ENCODE measurements around the gene DPF1.

The DPF1 gene

DNA sequence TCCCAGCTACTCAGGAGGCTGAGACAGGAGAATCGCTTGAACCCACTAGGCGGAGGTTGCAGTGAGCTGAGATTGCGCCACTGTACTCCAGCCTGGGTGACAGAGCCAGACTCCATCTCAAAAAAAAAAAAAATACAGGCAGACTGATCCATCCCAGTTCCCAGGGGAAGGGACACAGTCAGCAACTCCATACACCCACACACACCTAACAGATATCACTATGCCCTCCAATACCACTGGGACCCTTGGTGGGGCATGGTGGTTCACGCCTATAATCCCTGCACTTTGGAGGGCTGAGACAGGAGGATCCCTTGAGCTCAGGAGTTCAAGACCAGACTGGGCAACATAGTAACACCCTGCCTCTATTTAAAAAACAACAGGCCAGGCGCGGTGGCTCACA is 2.6 kb downstream of the DPF1 start:
- no peak for DNase-seq (ENCODE audit: low spot score)

DNA sequence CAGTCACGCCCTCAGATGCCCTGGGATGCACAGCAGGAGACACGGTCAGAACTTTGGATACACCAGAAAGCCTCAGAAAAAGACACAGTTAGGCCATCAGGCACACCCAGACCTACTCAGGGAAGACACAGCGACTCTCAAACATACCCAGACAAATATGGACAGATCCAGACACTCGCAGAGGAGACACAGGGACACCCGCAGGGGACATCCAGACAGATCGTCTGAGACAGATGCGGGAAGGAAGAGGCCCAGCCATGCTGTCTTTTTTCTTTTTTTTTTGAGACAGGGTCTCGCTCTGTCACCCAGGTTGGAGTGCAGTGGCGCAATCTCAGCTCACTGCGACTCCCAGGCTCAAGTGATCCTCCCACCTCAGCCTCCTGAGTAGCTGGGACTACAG is 4.8 kb downstream of the DPF1 start:
- no peak for DNase-seq (ENCODE audit: low spot score)

DNA sequence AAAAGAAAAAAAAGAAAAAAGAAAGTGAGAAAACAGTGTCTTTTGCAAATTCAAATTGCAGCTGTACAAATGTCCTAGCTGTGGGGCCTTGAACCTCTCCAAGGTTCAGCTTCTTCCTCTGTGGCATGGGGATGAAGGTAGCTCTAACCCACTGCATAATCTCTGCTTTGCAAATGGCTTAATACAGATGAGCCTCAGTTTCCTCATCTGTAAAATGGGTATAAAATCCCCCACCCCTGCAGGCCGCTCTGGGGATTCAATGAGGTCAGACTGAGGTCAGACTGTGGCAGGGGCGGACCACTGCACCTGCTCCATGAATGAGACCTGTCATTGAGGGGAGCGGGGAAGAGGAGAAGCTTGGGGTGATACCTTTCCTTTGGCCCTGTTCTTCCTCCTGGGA is 5.8 kb downstream of the DPF1 start:
- DNase-seq (ENCODE audit: low spot score): no peak

DNA sequence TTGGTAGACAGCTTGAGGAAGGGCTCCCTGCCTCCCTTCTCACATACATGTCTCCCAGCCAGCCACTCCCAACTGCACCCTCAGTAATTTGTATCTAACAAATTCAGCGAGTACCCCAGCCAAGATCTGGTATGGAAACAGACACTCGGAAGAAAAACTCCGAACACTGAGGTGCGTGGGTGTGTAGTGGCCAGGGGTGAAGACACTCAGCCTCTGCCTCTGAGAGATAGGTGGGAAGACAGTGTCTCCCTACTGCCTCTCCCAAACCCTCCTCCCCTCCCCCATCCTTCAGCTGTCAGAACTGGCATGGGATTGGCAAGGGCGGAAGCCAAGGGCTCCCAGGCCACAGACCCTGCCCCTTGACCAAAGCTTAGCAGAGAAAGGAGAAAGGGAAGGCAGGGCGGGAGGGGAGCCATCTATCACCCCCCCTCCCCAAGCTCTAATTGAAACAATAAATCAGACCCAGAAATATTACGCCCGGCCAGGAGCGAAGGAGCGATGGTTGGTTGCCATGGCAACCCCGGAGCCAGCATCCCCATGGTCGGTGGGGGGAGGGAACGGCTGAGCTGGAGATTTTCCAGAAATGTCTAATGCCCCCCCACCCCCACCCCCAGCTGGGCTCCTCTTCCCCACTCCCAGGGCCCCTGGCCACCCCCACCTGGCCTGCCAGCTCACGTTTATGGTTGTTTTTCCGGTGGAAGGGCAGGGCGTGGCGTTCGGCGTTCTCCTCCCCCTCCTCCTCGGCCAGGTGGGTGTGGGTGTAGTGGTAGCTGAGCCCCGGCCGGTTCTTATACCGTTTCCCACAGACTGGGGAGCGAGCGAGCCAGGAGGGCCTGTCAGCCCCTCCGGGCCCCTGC is 7.0 kb downstream of the DPF1 start:
- no peak for DNase-seq (ENCODE audit: low spot score)

DNA sequence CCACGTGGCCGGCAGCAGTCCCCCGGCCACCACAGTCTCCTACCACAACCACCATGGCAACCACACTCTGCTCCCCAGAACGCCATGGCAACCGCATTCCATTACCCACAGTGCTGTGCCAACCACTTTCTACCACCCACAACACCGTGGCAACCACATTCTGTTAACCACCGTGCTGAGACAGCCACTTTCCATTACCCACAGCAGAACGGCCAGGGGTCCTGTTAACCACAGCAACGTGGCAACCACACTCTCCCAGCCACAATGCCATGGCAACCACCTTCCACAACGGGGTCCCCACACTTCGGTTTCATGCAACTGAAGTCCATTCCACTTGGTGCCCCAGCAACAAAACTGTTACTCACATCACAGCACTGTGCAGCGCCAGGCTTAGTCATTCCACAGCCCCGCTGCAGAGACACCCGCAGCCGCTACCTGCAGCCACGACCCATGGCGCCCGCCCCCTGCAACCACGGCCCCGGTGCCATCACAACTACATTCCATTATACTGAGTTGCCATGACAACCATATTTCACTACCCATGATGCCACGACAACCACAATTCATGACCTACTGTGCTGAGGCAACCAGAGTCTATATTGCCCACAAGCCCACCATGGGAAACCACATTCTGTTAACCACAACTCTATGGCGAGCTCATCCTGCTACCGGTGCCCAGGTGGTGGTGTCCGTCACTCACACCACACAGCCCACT is 10.0 kb downstream of the DPF1 start:
- peak; percentile 87 for DNase-seq (ENCODE audit: low spot score)

DNA sequence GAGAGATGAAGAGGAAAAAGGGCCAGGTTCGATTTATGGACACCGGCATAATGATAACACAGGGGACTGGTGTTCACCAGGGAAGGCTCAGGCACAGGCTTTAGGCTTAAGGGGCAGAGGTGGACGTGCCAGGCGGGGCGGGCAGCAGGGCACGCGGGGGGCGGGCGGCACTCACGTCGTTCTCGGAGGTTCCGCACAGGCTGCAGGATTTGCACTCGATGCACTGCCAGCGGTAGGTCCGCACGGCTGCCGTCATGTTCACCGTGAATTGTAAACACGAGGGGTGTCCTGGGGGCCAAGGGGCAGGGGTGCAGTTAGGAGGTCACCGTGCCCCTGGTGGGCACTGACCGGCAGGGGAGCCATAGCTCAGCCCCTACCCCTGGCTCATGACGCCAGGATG is 10.6 kb downstream of the DPF1 start:
- DNase-seq (ENCODE audit: low spot score): no peak

DNA sequence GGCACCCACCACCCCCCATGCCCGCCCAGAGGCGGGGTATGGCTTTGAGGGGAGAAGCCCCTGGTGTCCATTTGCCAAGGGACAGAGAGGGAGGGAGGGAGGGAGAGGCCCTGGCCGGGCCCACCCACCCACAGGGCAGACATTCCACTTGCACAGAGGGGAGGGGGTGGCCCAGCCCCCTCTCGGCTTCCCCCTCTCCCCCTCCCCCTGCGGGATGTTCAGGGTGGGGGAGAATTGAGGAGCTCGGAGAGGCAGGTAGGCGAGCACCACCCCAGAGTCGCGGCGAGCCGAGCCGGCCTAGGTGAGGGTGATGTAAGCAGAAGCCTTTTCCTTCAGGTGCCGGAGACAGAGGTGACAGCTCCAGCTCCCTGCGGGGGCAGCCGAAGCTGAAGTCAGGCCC is 12.3 kb downstream of the DPF1 start:
- DNase-seq (ENCODE audit: low spot score): no peak

DNA sequence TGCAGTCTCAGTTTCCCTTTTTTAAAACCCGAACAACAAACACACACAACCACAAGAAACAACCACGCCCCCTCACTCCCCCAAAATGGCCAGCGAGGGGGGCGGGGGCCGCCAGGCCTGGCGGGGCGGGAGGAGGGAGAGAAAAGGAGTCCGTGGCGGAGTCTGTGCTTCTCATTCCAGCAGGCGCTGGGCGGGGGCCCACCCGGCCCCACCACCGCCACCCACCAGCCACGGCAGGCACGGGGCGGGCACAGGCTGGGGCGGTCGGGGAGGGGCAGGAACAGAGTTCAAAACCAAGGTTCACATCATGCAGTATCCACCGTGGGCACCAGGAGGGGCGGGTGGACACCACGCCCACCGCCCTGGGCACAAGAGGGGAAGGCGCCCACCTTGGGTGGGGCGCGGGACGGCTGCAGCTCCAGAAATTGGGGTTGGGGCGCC is 12.9 kb downstream of the DPF1 start:
- DNase-seq (ENCODE audit: low spot score): no peak

DNA sequence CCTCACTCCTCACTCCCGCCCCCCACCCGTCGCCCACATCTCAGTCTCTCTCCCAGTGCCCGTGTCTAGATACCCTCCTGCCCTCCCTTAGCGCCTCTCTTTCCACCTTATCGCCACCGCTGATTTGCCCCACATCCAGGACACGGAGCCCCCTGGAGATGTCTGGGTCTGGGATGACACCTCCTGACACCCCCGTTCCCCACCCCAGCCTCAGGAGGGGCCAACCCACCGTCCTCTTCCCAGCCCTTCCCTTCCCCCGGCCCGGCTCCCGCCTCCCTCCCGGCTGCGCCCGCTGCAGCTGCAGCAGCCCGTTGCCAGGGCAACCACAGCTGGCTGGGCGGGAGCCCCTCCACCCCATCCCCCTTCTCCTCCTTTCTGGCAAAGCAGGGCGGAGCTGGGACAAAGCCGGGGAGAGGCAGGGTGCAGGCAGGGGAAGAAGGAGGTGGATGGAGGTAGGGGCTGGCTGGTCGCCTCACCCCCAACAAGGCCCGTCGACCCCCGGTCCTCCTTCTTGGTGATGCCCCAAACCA is 13.5 kb downstream of the DPF1 start:
- DNase-seq (ENCODE audit: low spot score): peak; percentile 87

DNA sequence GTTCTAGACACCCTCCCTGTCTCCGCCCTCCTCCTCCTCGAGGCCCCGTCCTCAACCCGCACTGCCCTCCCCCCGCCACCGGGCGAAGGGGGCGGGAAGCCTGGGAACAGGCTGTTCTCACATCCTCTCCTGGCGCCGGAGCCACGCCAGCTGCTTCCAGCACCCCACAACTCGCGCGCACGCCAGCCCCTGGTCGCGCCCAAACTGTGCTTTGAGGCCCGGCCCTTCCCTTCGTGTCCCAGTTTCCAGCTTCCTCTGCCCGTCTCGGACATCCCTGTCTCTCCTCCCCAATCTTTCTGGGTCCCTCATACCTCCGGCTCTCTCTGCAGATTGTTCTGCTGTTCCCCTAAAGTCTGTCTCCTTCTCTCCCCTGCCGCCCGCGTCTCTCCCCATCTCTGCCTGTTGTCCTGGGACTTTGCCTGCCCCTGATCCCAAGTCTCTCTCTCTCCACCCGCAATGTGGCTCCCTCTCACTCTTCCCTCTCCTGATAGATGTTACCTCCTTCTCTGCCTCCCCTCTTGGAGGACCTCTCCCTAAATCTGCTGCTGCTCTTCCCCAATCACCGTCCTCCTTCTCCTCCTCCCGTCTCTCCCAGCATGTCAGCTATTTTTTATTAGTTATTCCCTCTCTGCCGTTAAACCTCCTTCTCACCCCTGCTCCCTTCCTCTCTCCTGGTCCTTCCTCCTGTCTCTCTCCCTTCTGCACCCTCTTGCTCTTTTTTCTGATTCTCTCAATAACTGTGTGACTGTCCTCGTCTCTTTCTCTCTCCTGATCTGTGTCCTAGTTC is 14.2 kb downstream of the DPF1 start:
- peak; percentile 87 for DNase-seq (ENCODE audit: low spot score)

DNA sequence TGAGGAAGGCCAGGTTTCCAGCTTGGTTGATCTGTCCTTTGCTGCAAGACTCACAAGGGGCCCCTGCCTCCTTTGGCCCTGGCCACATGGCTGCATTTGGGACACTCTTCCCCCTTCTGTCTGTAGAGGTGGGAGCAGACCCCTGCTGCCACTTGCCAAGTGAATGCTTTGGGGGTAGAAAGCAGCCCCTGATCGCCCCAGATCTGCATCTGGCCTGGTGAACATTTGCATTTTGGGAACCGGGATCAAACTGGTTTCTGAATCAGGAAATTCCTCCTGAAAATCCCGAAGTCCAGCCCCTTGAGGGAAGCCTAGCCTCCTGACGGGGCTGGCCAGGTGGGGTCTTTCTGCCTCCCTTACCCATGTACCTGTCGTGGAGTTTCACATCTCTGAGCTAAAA is 14.9 kb downstream of the DPF1 start:
- no peak for DNase-seq (ENCODE audit: low spot score)

DNA sequence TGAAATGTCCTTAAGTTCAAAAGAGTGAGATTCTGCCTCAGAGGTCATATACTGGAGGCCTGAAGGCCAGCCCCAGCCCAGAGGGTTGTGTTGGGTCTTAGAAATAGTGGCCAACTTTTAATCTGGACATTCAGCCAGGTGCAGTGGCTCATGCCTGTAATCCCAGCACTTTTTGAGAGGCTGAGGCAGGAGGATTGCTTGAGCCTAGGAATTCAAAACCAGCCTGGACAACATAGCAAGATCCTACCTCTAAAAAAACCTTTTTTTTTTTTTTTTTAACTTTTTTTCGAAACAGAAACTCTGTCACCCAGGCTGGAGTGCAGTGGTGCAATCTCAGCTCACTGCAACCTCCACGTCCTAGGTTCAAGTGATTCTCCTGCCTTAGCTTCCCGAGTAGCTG is 15.5 kb downstream of the DPF1 start:
- DNase-seq (ENCODE audit: low spot score): no peak

DNA sequence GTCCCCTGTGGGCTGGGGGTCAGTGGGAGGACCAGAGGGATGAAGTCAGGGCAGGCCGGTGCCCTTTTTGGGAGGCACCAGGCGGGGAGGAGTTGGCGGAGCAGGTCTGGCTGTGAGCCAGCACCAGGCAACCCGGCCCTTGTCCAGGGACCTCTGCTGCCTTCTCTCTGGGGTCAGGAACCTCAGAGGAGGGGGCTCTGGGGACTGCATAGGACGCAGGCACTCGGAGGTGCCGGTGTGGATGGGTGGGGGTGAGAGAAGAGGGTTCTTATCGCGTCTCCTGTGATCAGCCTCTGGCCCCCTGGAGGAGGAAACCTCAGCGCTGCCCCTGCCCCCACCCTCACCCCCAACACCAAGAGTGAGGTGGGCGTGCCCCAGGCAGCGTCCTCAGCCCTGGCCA is 16.5 kb downstream of the DPF1 start:
- no peak for DNase-seq (ENCODE audit: low spot score)

DNA sequence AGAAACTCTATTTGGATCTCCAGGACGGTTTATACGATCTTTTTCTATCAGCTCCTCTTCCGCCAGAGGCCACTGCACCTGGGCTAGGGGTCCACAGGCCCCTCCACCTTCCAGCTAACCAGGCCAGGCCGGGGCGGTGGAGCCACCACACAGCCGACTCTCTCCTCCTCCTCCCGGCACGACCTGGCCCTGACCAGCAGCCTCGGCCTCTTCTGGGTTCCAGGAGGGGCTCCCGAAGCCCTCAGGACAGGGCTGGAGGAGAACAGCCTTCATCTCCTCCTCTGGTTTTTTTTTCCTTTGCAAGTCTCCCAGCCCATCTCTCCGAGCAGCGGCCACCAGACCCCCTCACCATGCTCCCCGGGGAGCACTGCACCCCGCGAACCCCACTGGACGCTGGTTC is 17.1 kb downstream of the DPF1 start:
- no peak for DNase-seq (ENCODE audit: low spot score)

DNA sequence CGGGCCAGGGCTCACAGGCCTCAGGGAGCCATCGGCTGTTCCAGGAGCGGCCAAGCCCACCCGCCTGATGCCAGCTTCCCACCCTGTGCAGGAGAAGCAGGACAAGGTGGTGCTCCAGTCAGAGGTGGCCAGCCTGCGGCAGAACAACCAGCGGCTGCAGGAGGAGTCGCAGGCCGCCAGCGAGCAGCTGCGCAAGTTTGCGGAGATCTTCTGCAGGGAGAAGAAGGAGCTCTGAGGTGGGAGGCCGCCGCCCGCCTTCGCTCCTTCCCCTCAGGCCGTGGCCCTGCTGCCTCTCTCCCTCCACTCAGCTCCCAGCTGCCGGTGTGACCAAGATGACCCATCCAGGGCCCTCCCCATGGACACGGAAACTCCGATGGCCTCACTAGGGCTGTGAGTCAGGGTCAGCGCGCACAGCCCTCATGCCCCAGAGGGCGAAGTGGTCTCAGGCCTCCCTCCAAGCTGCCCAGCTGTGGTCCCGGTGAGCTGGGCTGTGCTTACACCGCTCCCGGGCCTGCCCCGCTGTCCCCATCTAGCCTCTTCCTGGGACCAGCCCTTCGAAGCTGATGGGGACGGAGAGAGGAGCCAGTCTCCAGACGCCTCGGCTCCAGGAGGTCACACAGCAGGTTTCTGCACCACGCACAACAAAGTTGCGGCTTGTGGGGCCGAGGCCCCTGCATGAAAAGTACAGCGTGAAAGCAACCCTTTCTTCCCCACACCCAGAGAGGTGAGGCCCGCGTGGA is 17.8 kb downstream of the DPF1 start:
- no peak for DNase-seq (ENCODE audit: low spot score)

DNA sequence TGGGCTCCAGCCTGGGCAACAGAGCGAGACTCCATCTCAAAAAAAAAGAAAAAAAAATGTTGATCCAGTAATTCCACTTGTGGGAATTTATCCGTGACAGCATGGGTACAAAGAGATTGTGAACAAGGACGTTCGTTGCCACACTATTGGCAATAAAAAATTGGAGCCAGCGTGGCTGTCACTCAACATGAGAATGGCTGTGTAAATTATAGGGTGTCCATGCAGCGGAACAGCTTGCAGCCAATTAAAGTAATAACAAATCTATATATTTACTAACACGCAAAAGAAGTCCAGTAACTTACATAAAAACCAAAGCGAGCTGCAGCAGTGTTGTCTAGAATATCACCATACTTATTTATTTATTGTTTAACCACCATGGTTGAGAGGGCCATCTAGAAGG is 19.3 kb downstream of the DPF1 start:
- DNase-seq (ENCODE audit: low spot score): no peak

DNA sequence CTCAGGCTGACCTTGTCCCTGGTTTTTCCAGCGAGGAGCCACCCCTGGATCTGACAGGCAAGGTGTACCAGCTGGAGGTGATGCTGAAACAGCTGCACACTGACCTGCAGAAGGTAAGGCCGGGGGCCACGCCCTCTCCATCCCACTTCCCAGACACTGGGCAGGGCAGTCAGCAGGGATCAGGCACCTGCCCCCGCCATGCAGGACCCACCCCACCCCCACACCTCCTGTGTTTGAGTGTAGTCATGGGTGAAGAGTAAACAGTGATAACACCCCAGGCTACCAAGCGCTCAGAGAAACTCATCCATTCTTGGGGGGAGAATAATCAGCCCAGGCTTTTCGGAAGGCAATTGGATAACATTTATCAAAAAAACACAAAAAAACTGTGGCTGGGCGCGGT is 19.9 kb downstream of the DPF1 start:
- no peak for DNase-seq (ENCODE audit: low spot score)

DNA sequence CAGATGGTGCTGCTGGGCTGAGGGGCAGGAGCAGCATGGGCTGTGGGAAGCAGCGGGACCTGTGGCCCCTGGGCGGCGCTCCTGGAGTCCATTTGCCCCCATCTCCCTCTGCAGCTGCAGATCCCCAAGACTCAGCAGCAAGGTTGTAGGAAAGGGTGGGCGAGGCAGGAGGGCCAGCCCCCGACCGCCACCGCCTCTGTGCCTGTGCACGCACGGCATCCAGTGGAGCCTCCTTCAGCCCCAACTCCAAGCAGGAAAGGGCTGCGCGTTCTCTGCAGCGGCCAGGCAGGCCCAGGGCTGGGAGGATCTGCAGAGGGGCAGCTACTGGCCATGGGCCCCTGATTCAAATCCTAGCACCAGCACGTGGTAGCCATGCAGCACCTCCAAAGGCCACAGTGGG is 20.8 kb downstream of the DPF1 start:
- DNase-seq (ENCODE audit: low spot score): no peak

DNA sequence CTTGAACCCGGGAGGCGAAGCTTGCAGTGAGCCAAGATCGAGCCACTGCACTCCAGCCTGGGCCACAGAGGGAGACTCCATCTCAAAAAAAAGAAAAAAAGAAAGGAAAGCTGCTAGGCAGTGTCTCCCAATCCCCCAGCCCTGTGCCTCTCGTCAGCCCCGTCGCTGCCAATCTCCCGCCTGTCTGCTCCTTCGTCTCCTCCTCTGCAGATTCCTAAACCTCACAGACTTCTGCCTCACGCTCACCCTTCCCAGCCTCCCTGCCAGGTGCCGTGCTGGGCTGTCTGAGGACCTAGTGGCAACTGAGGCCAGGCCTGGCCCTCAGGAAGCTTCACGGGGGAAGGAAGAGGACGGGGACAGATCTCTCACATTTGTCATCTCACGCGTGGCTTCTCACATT is 21.5 kb downstream of the DPF1 start:
- DNase-seq (ENCODE audit: low spot score): no peak

DNA sequence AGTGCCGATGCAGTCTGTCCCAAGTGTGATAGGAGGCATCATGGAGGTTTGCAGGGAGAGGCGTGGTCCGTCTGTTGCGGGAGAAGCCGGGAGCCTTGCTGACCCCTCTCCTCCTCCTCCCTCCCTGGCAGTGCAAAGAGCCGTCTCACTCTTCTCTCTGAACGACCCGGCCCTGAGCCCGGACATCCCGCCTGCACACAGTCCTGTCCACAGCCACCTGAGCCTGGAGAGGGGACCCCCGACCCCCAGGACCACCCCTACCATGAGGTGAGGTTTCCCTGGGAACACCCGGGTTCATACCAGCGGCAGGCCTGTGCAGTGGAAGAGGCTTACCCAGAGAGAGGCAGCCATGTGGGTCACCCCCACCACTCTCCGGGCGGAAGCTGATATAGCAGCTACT is 22.3 kb downstream of the DPF1 start:
- no peak for DNase-seq (ENCODE audit: low spot score)

DNA sequence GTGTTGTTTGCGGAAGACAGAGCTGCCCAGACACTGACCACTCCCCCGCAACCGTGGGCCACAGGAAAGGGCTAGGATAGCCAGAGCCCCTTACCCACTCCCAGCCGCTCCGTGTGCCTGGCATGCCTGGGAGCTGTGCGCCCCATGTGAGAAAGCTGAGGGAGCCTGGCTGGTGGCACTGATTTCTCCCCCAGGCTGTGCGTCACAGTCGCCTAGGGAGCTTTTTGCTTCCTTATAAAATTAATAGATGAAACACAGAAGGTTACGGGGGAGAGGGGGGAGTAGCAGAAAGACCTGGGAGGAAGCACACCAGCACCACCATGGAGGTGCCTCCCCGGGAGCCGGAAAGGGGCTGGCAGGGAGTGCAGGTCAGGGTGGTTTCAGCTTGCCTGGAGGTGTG is 24.7 kb downstream of the DPF1 start:
- no peak for DNase-seq (ENCODE audit: low spot score)

All from Ammon's horn (tissue), 1 donor.